HG02642 (cell line): Measurements from ENCODE around the gene GNB1L.

Experiments used
- ATAC-seq: cut with Tn5 transposase; IDR thresholded peaks from one replicate; pipeline ENCODE4 v1.9.1; 2021; ENCODE audit warnings: mild to moderate bottlenecking; ENCODE audit not compliant: unreplicated experiment, poor library complexity

The GNB1L gene

DNA sequence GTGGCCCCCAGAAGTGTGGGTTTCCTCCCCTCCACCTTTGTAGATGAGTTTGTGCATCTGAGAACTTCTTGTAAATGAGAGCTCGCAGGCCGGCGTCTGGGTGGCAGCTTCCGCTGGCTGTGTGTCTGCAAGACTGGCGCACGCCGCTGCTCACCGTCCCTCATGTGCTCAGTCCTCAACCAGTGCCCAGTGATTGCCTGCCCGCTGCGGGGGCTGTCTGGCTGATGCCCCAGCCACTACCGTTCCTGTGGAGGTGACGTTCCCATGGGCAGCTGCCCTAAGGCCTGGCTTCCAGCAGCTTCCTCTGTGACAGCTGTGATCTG, 85.3 kb downstream of the GNB1L start:
- no peak for ATAC-seq

- no peak for ATAC-seq
Measured at GRCh38 chr22:19767427-19768341, 87.0 kb downstream of the GNB1L start.

- ATAC-seq, result no peak
Measured at GRCh38 chr22:19766511-19767426, 87.9 kb downstream of the GNB1L start.

DNA sequence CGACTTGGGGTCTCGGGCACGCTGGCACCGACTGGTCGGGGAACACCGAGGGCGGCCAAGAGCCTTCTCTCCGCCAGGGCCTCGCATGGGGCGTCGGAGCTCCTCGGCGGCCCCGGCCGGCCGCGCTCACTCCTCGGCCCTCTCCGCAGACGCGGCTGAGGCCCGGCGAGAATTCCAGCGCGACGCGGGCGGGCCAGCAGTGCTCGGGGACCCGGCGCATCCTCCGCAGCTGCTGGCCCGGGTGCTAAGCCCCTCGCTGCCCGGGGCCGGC, 88.5 kb downstream of the GNB1L start:
- ATAC-seq, result no peak

DNA sequence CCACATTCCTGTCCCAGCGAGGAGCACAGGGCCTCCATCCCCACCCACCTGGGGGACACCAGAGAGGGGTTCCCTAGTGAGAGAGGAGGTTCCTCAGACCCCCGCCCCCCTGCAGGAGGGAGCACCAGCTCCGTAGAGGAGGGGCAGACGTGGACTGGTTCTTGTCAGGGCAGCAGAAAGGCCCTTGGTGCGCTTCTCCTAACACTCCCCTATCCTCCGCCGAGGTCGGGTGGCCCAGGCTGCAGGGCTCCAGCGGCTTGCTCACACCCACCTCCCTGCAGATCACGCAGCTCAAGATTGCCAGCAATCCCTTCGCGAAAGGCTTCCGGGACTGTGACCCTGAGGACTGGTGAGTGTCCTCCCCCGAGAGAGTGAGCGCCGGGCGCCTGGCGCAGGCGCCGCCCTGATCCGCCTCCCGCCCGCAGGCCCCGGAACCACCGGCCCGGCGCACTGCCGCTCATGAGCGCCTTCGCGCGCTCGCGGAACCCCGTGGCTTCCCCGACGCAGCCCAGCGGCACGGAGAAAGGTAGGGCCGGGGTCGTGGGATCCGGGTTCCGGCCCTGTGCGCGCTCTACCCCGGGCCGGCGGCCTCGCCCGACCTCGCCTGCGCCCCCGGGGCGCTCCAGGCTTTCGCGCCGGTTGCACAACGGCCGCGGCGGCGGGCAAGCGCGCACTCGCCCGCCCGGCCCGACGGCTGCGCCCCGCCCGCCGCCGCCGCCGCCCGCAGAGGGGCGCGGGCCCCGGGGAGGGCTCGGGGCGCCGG, 89.0 kb downstream of the GNB1L start:
- ATAC-seq, result no peak

DNA sequence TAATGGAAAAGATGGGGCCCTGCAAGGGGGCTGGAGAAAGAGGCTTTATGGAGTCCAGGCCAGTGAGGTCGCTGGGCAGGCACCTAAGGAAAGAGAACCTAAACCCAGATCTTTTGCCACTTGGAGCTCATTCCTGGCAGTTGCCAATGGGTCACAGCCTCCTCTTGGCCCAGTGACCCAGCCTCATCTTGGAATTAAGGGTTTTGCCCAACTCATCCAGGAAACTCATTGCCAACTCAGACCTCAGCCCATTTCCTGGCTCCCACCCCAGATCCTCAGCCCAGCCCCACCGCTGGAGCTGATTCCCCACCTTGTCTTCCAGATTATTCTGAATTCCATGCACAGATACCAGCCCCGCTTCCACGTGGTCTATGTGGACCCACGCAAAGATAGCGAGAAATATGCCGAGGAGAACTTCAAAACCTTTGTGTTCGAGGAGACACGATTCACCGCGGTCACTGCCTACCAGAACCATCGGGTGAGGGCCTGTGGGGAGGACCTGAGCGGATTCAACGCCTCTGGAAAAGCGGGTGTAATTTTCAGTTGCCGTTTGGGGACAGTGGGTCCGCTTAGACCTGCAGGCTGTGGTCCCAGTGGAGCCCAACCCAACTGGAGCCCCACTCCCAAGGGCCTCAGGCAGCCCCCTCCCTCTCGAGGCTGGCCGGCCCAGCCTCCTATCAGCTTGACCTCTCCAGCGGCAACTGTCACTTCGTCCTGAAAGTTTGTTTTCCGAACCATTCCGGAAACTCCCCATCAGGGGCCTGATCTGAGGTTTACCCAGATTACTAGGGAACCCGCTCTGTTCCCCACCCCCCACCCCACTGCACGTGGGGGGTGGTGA, 89.8 kb downstream of the GNB1L start:
- ATAC-seq, result no peak

DNA sequence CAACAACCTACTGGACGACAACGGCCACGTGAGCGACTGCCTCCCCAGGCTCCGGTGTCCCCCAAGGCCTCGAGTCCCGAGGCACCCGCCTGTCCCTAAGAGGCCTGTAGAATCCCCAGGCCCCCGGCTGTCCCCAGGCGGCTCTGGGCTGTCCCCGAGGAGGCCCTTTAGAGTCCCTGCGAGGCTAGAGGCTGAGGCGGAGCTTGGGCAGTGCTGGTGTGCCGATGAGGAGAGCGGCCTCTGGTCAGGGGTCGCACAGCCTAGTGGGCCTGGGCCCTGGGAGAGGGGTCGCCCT, 90.4 kb downstream of the GNB1L start:
- ATAC-seq, result no peak

- ATAC-seq, result no peak
Measured at GRCh38 chr22:19763458-19764298, 91.0 kb downstream of the GNB1L start.

- no peak for ATAC-seq
Measured at GRCh38 chr22:19762568-19763457, 91.9 kb downstream of the GNB1L start.

DNA sequence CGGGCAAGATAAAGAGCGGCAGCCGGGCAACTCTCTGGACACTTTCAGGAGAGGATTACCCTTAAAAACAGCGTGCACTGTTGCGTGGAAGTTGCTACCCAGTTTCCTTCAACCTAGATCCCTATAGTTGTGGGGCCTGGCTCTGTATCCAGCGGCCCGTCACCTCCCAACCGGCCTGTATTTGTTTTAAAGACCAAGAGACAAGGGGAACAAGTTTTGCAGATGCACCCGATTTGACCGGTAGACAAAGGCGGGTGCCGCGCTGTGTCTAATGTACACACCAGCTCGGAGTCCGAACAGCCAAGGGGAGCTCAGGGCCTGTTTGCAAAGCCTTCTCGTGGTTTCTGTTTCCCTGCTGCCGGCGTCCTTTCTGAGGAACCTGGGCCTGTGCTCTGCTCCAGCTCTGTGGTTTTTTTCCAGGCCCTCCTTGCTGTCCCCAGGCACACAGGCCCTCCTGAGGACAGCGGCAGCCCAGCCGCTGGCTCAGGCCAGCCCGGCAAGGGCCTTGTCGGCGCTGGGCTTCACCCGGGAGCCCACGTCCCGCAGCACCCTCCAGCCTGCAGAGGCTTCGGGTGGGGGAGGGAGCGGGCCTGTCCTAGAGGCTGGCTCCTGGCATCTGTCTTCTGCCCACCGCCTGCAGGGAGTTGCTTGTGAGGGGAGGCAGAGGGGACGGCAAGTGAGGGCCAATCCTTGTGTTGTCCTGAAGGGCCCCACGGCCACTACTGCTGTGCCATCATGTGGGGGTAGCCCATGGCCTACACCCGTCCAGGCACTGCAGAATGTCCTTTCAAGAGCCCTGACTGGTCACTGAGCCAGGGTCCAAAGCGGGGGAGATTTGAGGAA, 92.7 kb downstream of the GNB1L start:
- no peak for ATAC-seq

GRCh38 chr22:19760951-19761724, 93.5 kb downstream of the GNB1L start:
- ATAC-seq, result no peak

DNA sequence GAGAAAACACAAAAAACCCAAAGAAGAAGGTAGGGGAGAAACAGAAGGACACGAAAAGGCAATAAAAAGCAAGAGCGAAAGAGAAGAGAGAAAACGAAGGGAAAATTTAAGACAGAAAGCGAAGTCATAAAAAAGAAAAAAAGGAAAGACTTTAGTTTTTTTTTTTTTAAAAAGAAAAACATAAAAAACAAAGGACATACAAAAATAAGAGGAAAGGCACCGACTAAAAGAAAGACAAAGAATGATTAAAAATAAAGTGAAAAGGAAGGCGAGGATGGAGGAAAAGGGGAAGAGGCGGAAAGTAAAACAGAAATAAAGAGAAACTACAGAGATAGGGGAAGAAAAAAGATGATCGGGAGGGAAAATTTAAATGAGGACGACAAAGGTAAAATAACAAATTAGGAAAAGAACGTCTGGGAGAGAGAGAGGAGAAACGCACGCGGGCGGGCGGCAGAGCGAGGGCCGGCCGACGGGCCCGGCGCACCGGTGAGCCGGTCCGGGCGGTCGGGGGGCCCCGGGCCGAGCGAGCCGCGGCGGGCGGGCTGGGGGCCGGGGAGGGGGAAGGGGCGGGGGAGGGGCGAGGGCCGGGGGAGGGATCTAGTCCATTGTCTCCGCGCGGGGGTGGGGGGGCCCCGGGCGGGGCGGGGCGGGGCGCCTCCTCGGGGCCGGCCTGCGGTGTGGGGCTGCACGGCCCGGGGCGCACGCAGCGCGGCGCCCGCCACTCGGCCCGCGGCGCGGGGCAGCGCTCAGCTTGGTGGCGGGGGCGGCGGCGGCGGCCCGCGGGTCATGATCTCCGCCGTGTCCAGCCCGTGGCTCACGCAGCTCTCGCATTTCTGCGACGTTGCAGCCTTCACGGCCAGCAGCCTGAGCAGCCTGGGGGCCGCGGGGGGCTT, 94.4 kb downstream of the GNB1L start, which contains the start of gene TBX1:
TBX1 (plus strand) TSS at position 721 of the 893 bp plus-strand sequence; CDS start at position 787, 66 bp downstream.
- no peak for ATAC-seq

DNA sequence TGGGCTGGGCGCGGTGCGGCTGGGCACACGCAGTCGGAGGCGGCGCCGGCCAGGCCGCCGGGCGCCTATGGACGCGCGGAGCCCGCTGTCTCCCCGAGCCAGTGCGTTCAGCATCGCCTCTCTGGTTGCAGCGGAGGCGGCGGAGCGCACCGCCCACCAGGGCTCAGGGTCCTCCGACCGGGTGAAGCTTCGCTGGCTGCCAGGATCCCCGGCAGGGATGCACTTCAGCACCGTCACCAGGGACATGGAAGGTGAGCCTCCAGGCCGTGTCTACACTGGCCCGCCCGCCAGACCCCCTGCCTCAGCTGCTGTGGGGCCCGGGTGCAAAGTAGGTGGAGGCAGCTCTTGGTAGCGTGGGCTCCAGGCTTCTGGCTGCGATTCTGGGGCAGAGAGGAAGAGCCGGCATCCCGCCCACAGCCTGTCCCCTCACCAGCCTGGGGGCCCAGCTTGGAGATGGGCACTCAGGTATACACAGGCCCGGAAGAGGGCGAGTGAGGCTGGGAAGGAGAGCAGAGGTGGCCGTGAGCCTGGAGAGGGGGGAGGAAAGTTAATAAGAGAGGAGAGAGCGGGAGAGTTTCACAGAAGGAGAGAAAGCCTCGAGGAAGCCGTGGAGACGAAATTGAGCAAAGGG, 95.1 kb downstream of the GNB1L start:
- no peak for ATAC-seq

GRCh38 chr22:19758896-19759426, 95.7 kb downstream of the GNB1L start:
- no peak for ATAC-seq
